Tibial nerve (tissue), 4 donors: ENCODE measurements around the gene CD68. TPM values are rescaled to one million over a fixed set of nuclear protein-coding genes. Genes with fewer than 3 reads are reported as not detected.

Experiments used
- DNase-seq, 2 donors: peaks; one replicate each; pipeline ENCODE4 v3.0.0-alpha.2; 2019; ENCODE audit warnings: low spot score in 2 of 2
- H3K27ac ChIP-seq, 4 donors: fragments of 200-600 bp; sonication (generic) in 3 of 4; one replicate each; pipeline ENCODE4 v1.5.1; 2017 to 2019; ENCODE audit warnings: mild to moderate bottlenecking in 1 of 4
- H3K27me3 ChIP-seq, 2 donors: fragments of 200-600 bp; sonication (generic) in 1 of 2; one replicate each; pipeline versions ENCODE4 v1.5.1 to v1.6.0; 2017 to 2019
- H3K36me3 ChIP-seq, 3 donors: fragments of 200-600 bp; sonication (generic); one replicate each; pipeline ENCODE4 v1.5.1; 2018 to 2019
- H3K4me1 ChIP-seq, 4 donors: fragments of 200-600 bp; sonication (generic) in 3 of 4; one replicate each; pipeline ENCODE4 v1.5.1; 2017 to 2019
- H3K4me3 ChIP-seq, 4 donors: fragments of 200-600 bp; sonication (generic) in 3 of 4; one replicate each; pipeline ENCODE4 v1.5.1; 2017 to 2019; ENCODE audit warnings: mild to moderate bottlenecking in 1 of 4, moderate library complexity in 1 of 4
- H3K9me3 ChIP-seq, 4 donors: fragments of 200-600 bp; sonication (generic) in 3 of 4; one replicate each; pipeline ENCODE4 v1.5.1; 2017 to 2019
- CTCF ChIP-seq, 5 experiments: fragments of 200-600 bp in 3 of 5; fragments of 450-650 bp in 2 of 5; sonication (generic) in 3 of 5; IDR thresholded peaks; one replicate each; pipeline ENCODE4 v1.5.1; 2016 to 2019; ENCODE audit warnings: antibody characterized with exemption in 5 of 5, mild to moderate bottlenecking in 3 of 5, moderate library complexity in 2 of 5
- EP300 ChIP-seq, 2 donors: sonication (generic); formaldehyde crosslinking; IDR thresholded peaks; one replicate each; pipeline ENCODE4 v1.6.1; 2017; ENCODE audit warnings: antibody characterized with exemption in 2 of 2, mild to moderate bottlenecking in 1 of 2
- POLR2A ChIP-seq, 2 donors: fragments of 450-650 bp; IDR thresholded peaks; one replicate each; pipeline ENCODE4 v1.6.1; 2017; ENCODE audit warnings: antibody characterized with exemption in 2 of 2, mild to moderate bottlenecking in 2 of 2, moderate library complexity in 2 of 2
- WGBS, 2 donors: methylation state at CpG; one replicate each; pipeline ENCODE4 v1.1.5; 2018; 5-methylcytosine and 5-hydroxymethylcytosine counted together
- total RNA-seq, 4 donors: library from RNA; depleted of rRNA; stranded (reverse); fragments of >200 nt; gene quantifications; one replicate each; pipeline ENCODE4 v1.1.0, GENCODE V29; 2016

The CD68 gene
- total RNA-seq, 4 donors from 2014 or later = 19.3 to 65.7 (median 34.2) TPM

GRCh38 chr17:7556627-7557026, 22.8 kb upstream of the CD68 start:
- H3K4me1 ChIP-seq = peaks cover 0 to 49% (median 39%) of the 10 kb centered on the region in 4 donors
- 86 to 90% methylated on average over 12 of the region's 12 CpGs for WGBS, 2 donors
- TF ChIP-seq POLR2A (IDR thresholded peaks at IDR 0.05) (no peak), EP300 (IDR thresholded peaks at IDR 0.05) (no peak), CTCF (IDR thresholded peaks at IDR 0.05) (no peak)

GRCh38 chr17:7557147-7557764, 22.2 kb upstream of the CD68 start:
- Histone ChIP-seq H3K27ac (peak overlapping the region; percentile 92 to 94 (median 94)), H3K9me3 (no peaks in the 10 kb centered on the region), H3K4me1 (peaks cover 0 to 50% (median 39%) of the 10 kb centered on the region in 4 donors), H3K36me3 (peaks cover 0 to 9% (median 0%) of the 10 kb centered on the region in 3 donors), H3K27me3 (no peaks in the 10 kb centered on the region), H3K4me3 (no peak overlapping the region)
- TF ChIP-seq EP300 (IDR thresholded peaks at IDR 0.05) (no peak), POLR2A (IDR thresholded peaks at IDR 0.05) (no peak), CTCF (IDR thresholded peaks at IDR 0.05) (no peak)
- 43 to 53% methylated on average over 19 of the region's 19 CpGs for WGBS, 2 donors
- DNase-seq = no peak

More at GRCh38 chr17:7556627-7557026, 22.8 kb upstream of the CD68 start:
- Histone ChIP-seq H3K9me3 (no peaks in the 10 kb centered on the region), H3K27me3 (no peaks in the 10 kb centered on the region), H3K4me3 (no peak overlapping the region), H3K36me3 (peaks cover 0 to 11% (median 0%) of the 10 kb centered on the region in 3 donors), H3K27ac (peak overlapping the region; percentile 92 to 94 (median 94))
- no peak for DNase-seq

GRCh38 chr17:7557775-7558543, 21.5 kb upstream of the CD68 start:
- no peaks in the 10 kb centered on the region for H3K27me3 ChIP-seq
- H3K9me3 ChIP-seq = no peaks in the 10 kb centered on the region
- peaks cover 0 to 57% (median 45%) of the 10 kb centered on the region in 4 donors for H3K4me1 ChIP-seq
- TF ChIP-seq EP300 (IDR thresholded peaks at IDR 0.05) (peak; percentile 86 to 88), POLR2A (IDR thresholded peaks at IDR 0.05) (peak in 1 of 2 donors; percentile 60), CTCF (IDR thresholded peaks at IDR 0.05) (peak in 1 of 5 experiments; percentile 5)
- 11 to 13% methylated on average over 18 to 21 of the region's 21 CpGs for WGBS, 2 donors
- DNase-seq = peak; percentile 73 to 74
- H3K36me3 ChIP-seq = peaks cover 0 to 10% (median 0%) of the 10 kb centered on the region in 3 donors
- peak overlapping the region; percentile 92 to 94 (median 94) for H3K27ac ChIP-seq
- peak overlapping the region; percentile 18 to 88 (median 60) for H3K4me3 ChIP-seq

GRCh38 chr17:7558544-7559319, 20.7 kb upstream of the CD68 start, which contains the start of gene TNFSF13:
TNFSF13 (plus strand) TSS chr17:7558750; CDS start chr17:7559040, 290 bp downstream.
- DNase-seq = peak in 1 of 2 donors; percentile 50
- 10 to 20% methylated on average over 16 of the region's 16 CpGs for WGBS, 2 donors
- H3K4me3 ChIP-seq = peak within 1 kb of the TSS; percentile 18 to 88 (median 60)

More at GRCh38 chr17:7558544-7559319, 20.7 kb upstream of the CD68 start, which contains the start of gene TNFSF13:
- no peak for TF ChIP-seq POLR2A (IDR thresholded peaks at IDR 0.05)
- TF ChIP-seq CTCF (IDR thresholded peaks at IDR 0.05) = no peak
- TF ChIP-seq EP300 (IDR thresholded peaks at IDR 0.05) = no peak
- Histone ChIP-seq H3K4me1 (peaks cover 0 to 65% (median 53%) of the 10 kb centered on the region in 4 donors), H3K27me3 (no peaks in the 10 kb centered on the region), H3K9me3 (no peaks in the 10 kb centered on the region), H3K36me3 (peaks cover 0 to 11% (median 0%) of the 10 kb centered on the region in 3 donors), H3K27ac (peak within 1 kb of the TSS; percentile 92 to 94 (median 94))
